HepG2 (cell line): ENCODE measurements around the gene KLF13. TPM values are rescaled to one million over a fixed set of nuclear protein-coding genes. Genes with fewer than 3 reads are reported as not detected.

Experiments used
- ATAC-seq: fragments of 200-7000 bp; cut with Tn5 transposase; 3 replicates; pipeline ENCODE4 v1.9.1; 2020; ENCODE audit warnings: mild to moderate bottlenecking, moderate library complexity
- BruUV-seq: library from RNA; stranded (reverse); fragments of 400-500 nt; replicated peaks from 2 replicates; lab custom pipeline; 2021; lab: Mats Ljungman, UMichigan
- CTCF ChIA-PET: fragments of 300-600 bp; formaldehyde crosslinking; extraction: SDS; loops from one replicate; lab custom pipeline; 2021; ENCODE audit warnings: low total read pairs, inconsistent platforms, low intra/inter-chr PET ratio; lab: Yijun Ruan, JAX
- POLR2A ChIA-PET: fragments of 350-600 bp; sonication (Branson Sonifier 250); formaldehyde crosslinking; loops from one replicate; lab custom pipeline; 2020; ENCODE audit warnings: antibody characterized with exemption, inconsistent platforms; lab: Yijun Ruan, JAX
- DNase-seq: peaks from one replicate; pipeline ENCODE4 v3.0.0-alpha.2; 2015; ENCODE audit warnings: low spot score
- FAIRE-seq: peaks from 3 replicates; lab custom pipeline; 2011; peaks lifted over from hg19 to GRCh38; lab: Jason Lieb, UNC
- H2AFZ ChIP-seq: one replicate; pipeline ENCODE4 v1.6.1; 2011; ENCODE audit warnings: low read length, inconsistent platforms
- H3K27ac ChIP-seq: fragments of 300-600 bp; 3 replicates; pipeline ENCODE4 v1.8.0; 2011; ENCODE audit warnings: mixed run types, mild to moderate bottlenecking, mixed read lengths, low read length, inconsistent platforms; ENCODE audit not compliant: insufficient read depth; ENCODE audit errors: extremely low read length
- H3K27me3 ChIP-seq, 2 experiments: fragments of 200-600 bp in 1 of 2; 2 replicates in 1 of 2; 3 replicates in 1 of 2; pipeline versions ENCODE4 v1.6.0 to v1.8.0; 2011; ENCODE audit warnings: low read length in 2 of 2, mild to moderate bottlenecking in 2 of 2, moderate library complexity in 2 of 2, inconsistent platforms in 1 of 2; ENCODE audit not compliant: insufficient read depth in 2 of 2, control insufficient read depth in 1 of 2
- H3K36me3 ChIP-seq, 2 experiments: fragments of 200-600 bp in 1 of 2; replicated peaks in 1 of 2; 2 replicates in 1 of 2; 3 replicates in 1 of 2; pipeline versions ENCODE4 v1.5.1 to v1.8.0; 2011; ENCODE audit warnings: low read length in 2 of 2, inconsistent platforms in 1 of 2; ENCODE audit not compliant: insufficient read depth in 2 of 2, control insufficient read depth in 1 of 2
- H3K4me1 ChIP-seq: 2 replicates; pipeline ENCODE4 v1.5.1; 2012; ENCODE audit warnings: low read length, inconsistent platforms; ENCODE audit not compliant: insufficient read depth
- H3K4me2 ChIP-seq: 2 replicates; pipeline ENCODE4 v1.6.0; 2011; ENCODE audit warnings: low read depth, low read length, inconsistent platforms
- H3K4me3 ChIP-seq, 3 experiments: fragments of 200-600 bp in 1 of 3; sonication (generic), shearing (Covaris generic) in 1 of 3; replicated peaks in 1 of 3; 2 replicates each; pipeline ENCODE4 v1.5.1; 2011 to 2016; ENCODE audit warnings: low read length in 3 of 3, inconsistent platforms in 2 of 3, low read depth in 2 of 3, mild to moderate bottlenecking in 2 of 3, control low read depth in 1 of 3, mixed read lengths in 1 of 3; ENCODE audit not compliant: insufficient read depth in 1 of 3
- H3K79me2 ChIP-seq: one replicate; pipeline ENCODE4 v1.6.1; 2011; ENCODE audit warnings: low read length, inconsistent platforms; ENCODE audit not compliant: insufficient read depth
- H3K9ac ChIP-seq: 2 replicates; pipeline ENCODE4 v1.6.0; 2011; ENCODE audit warnings: mild to moderate bottlenecking, low read depth, low read length, inconsistent platforms; ENCODE audit not compliant: insufficient read depth
- H3K9me3 ChIP-seq: 2 replicates; pipeline ENCODE4 v1.5.1; 2012; ENCODE audit warnings: mild to moderate bottlenecking, low read length
- H4K20me1 ChIP-seq: 2 replicates; pipeline ENCODE4 v1.6.0; 2011; ENCODE audit warnings: inconsistent platforms, mild to moderate bottlenecking, low read length, moderate library complexity; ENCODE audit not compliant: insufficient read depth
- CEBPZ ChIP-seq: IDR thresholded peaks from 2 replicates; pipeline ENCODE4 v1.6.1; 2012; ENCODE audit warnings: low read length, improper control_type of control experiment
- CSRNP1 ChIP-seq: sonication (generic); formaldehyde crosslinking; IDR thresholded peaks from 2 replicates; pipeline ENCODE4 v1.8.1; 2023; ENCODE audit warnings: mild to moderate bottlenecking, missing genetic modification reagents
- E2F2 ChIP-seq: sonication (generic); formaldehyde crosslinking; IDR thresholded peaks from 2 replicates; pipeline ENCODE4 v1.4.0; 2020; ENCODE audit warnings: missing genetic modification reagents, borderline replicate concordance
- FOXA1 ChIP-seq, 2 experiments: fragments of 450-650 bp in 1 of 2; sonication (generic) in 1 of 2; formaldehyde crosslinking in 1 of 2; IDR thresholded peaks; 2 replicates each; pipeline versions ENCODE4 v1.4.0 to v1.6.1; 2016 to 2020; ENCODE audit warnings: missing genetic modification reagents in 1 of 2
- HNRNPLL ChIP-seq: fragments of 200-400 bp; formaldehyde crosslinking; IDR thresholded peaks from 2 replicates; pipeline ENCODE4 v1.6.1; 2017; ENCODE audit warnings: mild to moderate bottlenecking, low read depth, low read length; ENCODE audit not compliant: poor library complexity, severe bottlenecking
- HOXA3 ChIP-seq: sonication (generic); formaldehyde crosslinking; IDR thresholded peaks from 2 replicates; pipeline ENCODE4 v1.5.0; 2020; ENCODE audit warnings: missing genetic modification reagents
- NONO ChIP-seq, 2 experiments: fragments of 450-650 bp in 1 of 2; sonication (generic) in 1 of 2; formaldehyde crosslinking in 1 of 2; IDR thresholded peaks in 1 of 2; conservative IDR thresholded peaks in 1 of 2; 2 replicates each; pipeline versions ENCODE4 v1.6.1 to v1.8.0; 2017 to 2022; ENCODE audit warnings: mild to moderate bottlenecking in 1 of 2, missing genetic modification reagents in 1 of 2, moderate library complexity in 1 of 2
- NPAS2 ChIP-seq: sonication (generic); formaldehyde crosslinking; IDR thresholded peaks from 2 replicates; pipeline ENCODE4 v1.8.0; 2022; ENCODE audit warnings: mild to moderate bottlenecking, missing genetic modification reagents, borderline replicate concordance
- RBAK ChIP-seq: sonication (generic); formaldehyde crosslinking; IDR thresholded peaks from 2 replicates; pipeline ENCODE4 v1.5.1; 2020; ENCODE audit warnings: mild to moderate bottlenecking, missing genetic modification reagents
- RFXAP ChIP-seq: sonication (generic); formaldehyde crosslinking; IDR thresholded peaks from 2 replicates; pipeline ENCODE4 v1.4.0; 2020; ENCODE audit warnings: missing genetic modification reagents, borderline replicate concordance
- ZNF281 ChIP-seq: sonication (generic); formaldehyde crosslinking; IDR thresholded peaks from 2 replicates; pipeline ENCODE4 v1.4.0; 2020; ENCODE audit warnings: missing genetic modification reagents, borderline replicate concordance
- ZNF367 ChIP-seq: sonication (generic); formaldehyde crosslinking; IDR thresholded peaks from 2 replicates; pipeline ENCODE4 v1.4.0; 2020; ENCODE audit warnings: missing genetic modification reagents, borderline replicate concordance
- ZNF414 ChIP-seq: sonication (generic); formaldehyde crosslinking; IDR thresholded peaks from 2 replicates; pipeline ENCODE4 v1.5.0; 2020; ENCODE audit warnings: missing genetic modification reagents
- WGBS: methylation state at CpG from one replicate; pipeline ENCODE4 v1.1.6; 2017; ENCODE audit warnings: low lambda C conversion rate; 5-methylcytosine and 5-hydroxymethylcytosine counted together
- in situ Hi-C: cut with HindIII; loops from 2 replicates; pipeline ENCODE4 v1.10.0; 2017; ENCODE audit warnings: low pct_unique_long_range_greater_than_20kb; ENCODE audit not compliant: extremely low pct_ligation_motif_present
- intact Hi-C: fragments of 100-400 bp; cut with micrococcal nuclease; formaldehyde crosslinking; loops from one replicate; pipeline ENCODE4 v1.10.0; 2022; ENCODE audit not compliant: unreplicated experiment
- polyA plus RNA-seq, 8 experiments: library from polyadenylated mRNA; depleted of rRNA in 3 of 8; stranded (reverse) in 7 of 8; unstranded in 1 of 8; fragments of >200 nt; fragmentation: Illumina TruSeq in 4 of 8; extraction: Trizol in 4 of 8; gene quantifications; 2 replicates each; pipeline versions ENCODE4 v1.2.1 to v1.2.3, GENCODE V29; 2011 to 2016; ENCODE audit warnings: low read depth in 4 of 8, missing spikeins in 1 of 8, mixed read lengths in 1 of 8; ENCODE audit not compliant: insufficient read depth in 1 of 8
- total RNA-seq, 5 experiments: library from RNA; depleted of rRNA; stranded (reverse); fragments of >200 nt; fragmentation: Illumina TruSeq; extraction: Trizol; gene quantifications; 2 replicates each; pipeline ENCODE4 v1.2.3, GENCODE V29; 2016; ENCODE audit warnings: low read depth in 1 of 5

The KLF13 gene
- total and polyA plus RNA-seq, 2 of the 13 experiments (the other 11 are each of a cell fraction or from before 2014, with no cell fraction given), result 16.8 to 25.1 TPM

- TF ChIP-seq CEBPZ (no peak), NPAS2 (no peak), HOXA3 (CRISPR knock-in tag) (no peak)
These were observed 88.6 kb downstream of the KLF13 start (continued) for GRCh38 chr15:31415201-31415600.

GRCh38 chr15:31419820-31420219, 93.2 kb downstream of the KLF13 start:
- no peak for FAIRE-seq
- Histone ChIP-seq H3K36me3 (no peaks in the 10 kb centered on the region), H4K20me1 (no peaks in the 10 kb centered on the region), H3K27me3 (no peaks in the 10 kb centered on the region; a peak in 1 of 5 replicates), H3K4me1 (no peaks in the 10 kb centered on the region), H3K79me2 (no peaks in the 10 kb centered on the region), H3K4me2 (no peak overlapping the region), H3K9ac (no peak overlapping the region), H3K4me3 (no peak overlapping the region), H3K9me3 (peaks cover 11% of the 10 kb centered on the region), H3K27ac (no peak overlapping the region), H2AFZ (no peak overlapping the region)
- WGBS, result 62% methylated on average over 3 of the region's 3 CpGs
- DNase-seq, result no peak
- in situ Hi-C loops (no loop called here), intact Hi-C loops (no loop called here)
- POLR2A ChIA-PET, result no interaction called here
- CTCF ChIA-PET, result no interaction called here
- ATAC-seq, result no peak
- BruUV-seq, result no TSS peak
- TF ChIP-seq E2F2 (CRISPR knock-in tag) (no peak), HNRNPLL (no peak), FOXA1 (IDR thresholded peaks at IDR 0.05) (no peak), FOXA1 (CRISPR knock-in tag; IDR thresholded peaks at IDR 0.05) (no peak), CSRNP1 (CRISPR knock-in tag) (no peak), ZNF367 (CRISPR knock-in tag) (no peak), NONO (IDR thresholded peaks at IDR 0.05) (no peak), NONO (CRISPR knock-in tag; conservative IDR thresholded peaks at IDR 0.05) (no peak), RBAK (CRISPR knock-in tag) (no peak), ZNF414 (CRISPR knock-in tag) (no peak), RFXAP (no peak), ZNF281 (CRISPR knock-in tag) (no peak)
